ENCODE data around the gene WDR74. TPM values are rescaled to one million over a fixed set of nuclear protein-coding genes. Genes with fewer than 3 reads are reported as not detected.

WDR74 gene
- total and polyA plus RNA-seq, 2 of the 13 experiments (the other 11 are each of a cell fraction or from before 2014, with no cell fraction given): 77.0 to 83.3 TPM

DNA sequence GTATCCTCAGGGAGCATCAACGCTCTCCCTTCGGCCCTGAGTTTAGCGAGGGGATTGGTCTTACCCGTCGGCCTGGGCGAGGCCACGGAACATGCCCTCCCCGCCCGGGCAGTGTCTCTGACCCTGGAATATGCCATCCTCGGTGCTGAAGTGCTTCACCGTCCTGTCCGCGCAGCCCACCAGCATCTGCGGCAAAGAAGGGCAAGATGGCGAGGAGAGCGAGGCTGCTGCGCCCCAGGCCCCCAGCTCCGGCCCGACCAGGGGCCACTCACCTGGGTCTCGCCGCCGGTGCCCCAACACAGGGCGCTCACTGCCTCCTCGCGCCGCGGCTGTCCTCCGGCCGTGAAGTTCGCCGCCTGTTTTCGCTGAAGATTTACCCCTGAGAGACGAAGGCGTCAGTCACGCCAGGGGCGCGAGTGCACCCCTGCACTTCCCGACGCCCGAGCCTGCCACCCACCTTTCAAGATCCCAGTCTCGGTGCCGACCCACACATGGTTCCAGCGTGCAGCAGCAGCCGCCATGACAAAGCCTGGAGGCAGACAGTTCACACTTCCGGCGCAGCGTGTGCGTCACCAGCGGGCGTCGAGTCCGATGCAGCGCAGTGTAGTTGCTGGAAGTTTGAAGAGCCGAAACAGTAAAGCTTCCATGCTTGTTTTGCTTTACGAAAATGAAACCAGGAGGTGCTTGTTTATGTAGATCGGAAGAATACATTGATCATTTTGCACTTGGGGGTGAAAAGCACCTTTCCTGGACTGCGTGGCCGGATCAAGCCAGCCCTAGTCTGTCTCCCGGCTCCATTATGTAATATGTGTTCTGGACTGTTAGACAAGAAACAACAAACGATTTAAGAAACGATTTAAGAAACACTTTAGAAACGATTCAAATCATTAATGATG lies at the start of gene WDR74 (continued):
- TF ChIP-seq, protein P1, sequence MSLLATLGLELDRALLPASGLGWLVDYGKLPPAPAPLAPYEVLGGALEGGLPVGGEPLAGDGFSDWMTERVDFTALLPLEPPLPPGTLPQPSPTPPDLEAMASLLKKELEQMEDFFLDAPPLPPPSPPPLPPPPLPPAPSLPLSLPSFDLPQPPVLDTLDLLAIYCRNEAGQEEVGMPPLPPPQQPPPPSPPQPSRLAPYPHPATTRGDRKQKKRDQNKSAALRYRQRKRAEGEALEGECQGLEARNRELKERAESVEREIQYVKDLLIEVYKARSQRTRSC (CRISPR knock-in tag; IDR thresholded peaks at IDR 0.05; ENCODE audit: low read depth): no peak
- TF ChIP-seq ZNF430 (CRISPR knock-in tag; IDR thresholded peaks at IDR 0.05) (peak; percentile 46; the same call in 1 of the 2 replicates), ZNF550 (CRISPR knock-in tag; IDR thresholded peaks at IDR 0.05; ENCODE audit: borderline replicate concordance) (0 out of 2 replicates have a peak, but pooled peaks have one; percentile 76), MXD4 (CRISPR knock-in tag; IDR thresholded peaks at IDR 0.05) (peak; percentile 99), ZNF746 (CRISPR knock-in tag; IDR thresholded peaks at IDR 0.05) (no peak), ZFP62 (CRISPR knock-in tag; IDR thresholded peaks at IDR 0.05) (no peak), ZNF547 (CRISPR knock-in tag; IDR thresholded peaks at IDR 0.05) (peak; percentile 59; the same call in 1 of the 2 replicates), PCBP2 (optimal IDR thresholded peaks at IDR 0.05; ENCODE audit: low read depth, low read length, poor library complexity, severe bottlenecking) (no peak), ZNF563 (CRISPR knock-in tag; IDR thresholded peaks at IDR 0.05) (no peak), SRSF1 (optimal IDR thresholded peaks at IDR 0.05; ENCODE audit: low read depth, low read length) (no peak), RBAK (CRISPR knock-in tag; IDR thresholded peaks at IDR 0.05) (no peak), CENPX (CRISPR knock-in tag; IDR thresholded peaks at IDR 0.05) (no peak), ZNF282 (IDR thresholded peaks at IDR 0.05; ENCODE audit: partially characterized antibody) (no peak), ZNF781 (CRISPR knock-in tag; IDR thresholded peaks at IDR 0.05; ENCODE audit: borderline replicate concordance, not compliant biosample characterization) (no peak), MIER2 (CRISPR knock-in tag; IDR thresholded peaks at IDR 0.05) (peak; percentile 78; the same call in 1 of the 2 replicates), FOXO1 (CRISPR knock-in tag; IDR thresholded peaks at IDR 0.05) (peak; percentile 63; the same call in 1 of the 2 replicates), ZNF354B (CRISPR knock-in tag; IDR thresholded peaks at IDR 0.05) (0 out of 2 replicates have a peak, but pooled peaks have one; percentile 32), MEF2D (CRISPR knock-in tag; IDR thresholded peaks at IDR 0.05) (peak; percentile 31; the same call in 1 of the 2 replicates), ZKSCAN8 (CRISPR knock-in tag; IDR thresholded peaks at IDR 0.05; ENCODE audit: borderline replicate concordance) (peak; percentile 69; the same call in 1 of the 2 replicates), EHMT2 (IDR thresholded peaks at IDR 0.05; ENCODE audit: borderline replicate concordance, low read depth, low read length) (no peak), KDM5B (CRISPR knock-in tag; IDR thresholded peaks at IDR 0.05; ENCODE audit: borderline replicate concordance) (no peak; the same call in 1 of the 2 replicates), NAIF1 (CRISPR knock-in tag; IDR thresholded peaks at IDR 0.05; ENCODE audit: borderline replicate concordance) (no peak), ZNF616 (CRISPR knock-in tag; IDR thresholded peaks at IDR 0.05; ENCODE audit: low read depth) (peak; percentile 70; the same call in 1 of the 2 replicates)
- TF ChIP-seq, protein P2, sequence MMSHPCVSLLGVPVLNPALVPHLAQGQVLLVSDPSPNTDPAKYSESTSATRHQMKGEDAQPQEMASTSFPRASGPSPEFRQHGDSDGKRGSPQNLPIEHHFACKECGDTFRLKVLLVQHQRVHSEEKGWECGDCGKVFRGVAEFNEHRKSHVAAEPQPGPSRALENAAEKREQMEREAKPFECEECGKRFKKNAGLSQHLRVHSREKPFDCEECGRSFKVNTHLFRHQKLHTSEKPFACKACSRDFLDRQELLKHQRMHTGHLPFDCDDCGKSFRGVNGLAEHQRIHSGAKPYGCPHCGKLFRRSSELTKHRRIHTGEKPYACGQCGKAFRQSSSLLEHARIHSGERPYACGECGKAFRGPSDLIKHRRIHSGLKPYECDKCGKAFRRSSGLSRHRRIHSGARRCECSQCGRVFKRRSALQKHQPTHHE (CRISPR knock-in tag; IDR thresholded peaks at IDR 0.05; ENCODE audit: borderline replicate concordance): no peak
- TF ChIP-seq, protein P3, sequence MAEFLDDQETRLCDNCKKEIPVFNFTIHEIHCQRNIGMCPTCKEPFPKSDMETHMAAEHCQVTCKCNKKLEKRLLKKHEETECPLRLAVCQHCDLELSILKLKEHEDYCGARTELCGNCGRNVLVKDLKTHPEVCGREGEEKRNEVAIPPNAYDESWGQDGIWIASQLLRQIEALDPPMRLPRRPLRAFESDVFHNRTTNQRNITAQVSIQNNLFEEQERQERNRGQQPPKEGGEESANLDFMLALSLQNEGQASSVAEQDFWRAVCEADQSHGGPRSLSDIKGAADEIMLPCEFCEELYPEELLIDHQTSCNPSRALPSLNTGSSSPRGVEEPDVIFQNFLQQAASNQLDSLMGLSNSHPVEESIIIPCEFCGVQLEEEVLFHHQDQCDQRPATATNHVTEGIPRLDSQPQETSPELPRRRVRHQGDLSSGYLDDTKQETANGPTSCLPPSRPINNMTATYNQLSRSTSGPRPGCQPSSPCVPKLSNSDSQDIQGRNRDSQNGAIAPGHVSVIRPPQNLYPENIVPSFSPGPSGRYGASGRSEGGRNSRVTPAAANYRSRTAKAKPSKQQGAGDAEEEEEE (CRISPR knock-in tag; IDR thresholded peaks at IDR 0.05; ENCODE audit: borderline replicate concordance): no peak; the same call in 1 of the 2 replicates

Measured in HepG2 (cell line).